PC-3 (cell line): ENCODE measurements around the gene MIXL1.

Experiments
- CTCF ChIP-seq: fragments of 300-600 bp; sonication (generic); conservative IDR thresholded peaks from 2 replicates; pipeline ENCODE4 v1.5.1; 2017; ENCODE audit warnings: antibody characterized with exemption, low read depth, mild to moderate bottlenecking, low read length
- EZH2 ChIP-seq: fragments of 300-600 bp; sonication (generic); IDR thresholded peaks from one replicate; pipeline ENCODE4 v1.6.1; 2017; ENCODE audit warnings: antibody characterized with exemption, mild to moderate bottlenecking, low read length; ENCODE audit not compliant: unreplicated experiment

GRCh38 chr1:226211181-226211821 is 12.2 kb upstream of the MIXL1 start:
- TF ChIP-seq CTCF, result no peak
- TF ChIP-seq EZH2, result no peak
